ENCODE results near the gene RIPOR1. TPM values are rescaled to one million over a fixed set of nuclear protein-coding genes. Genes with fewer than 3 reads are reported as not detected.

Gene RIPOR1
- polyA plus RNA-seq, 1 of the 3 experiments (the other 2 are of a cell fraction), result 24.7 TPM

DNA sequence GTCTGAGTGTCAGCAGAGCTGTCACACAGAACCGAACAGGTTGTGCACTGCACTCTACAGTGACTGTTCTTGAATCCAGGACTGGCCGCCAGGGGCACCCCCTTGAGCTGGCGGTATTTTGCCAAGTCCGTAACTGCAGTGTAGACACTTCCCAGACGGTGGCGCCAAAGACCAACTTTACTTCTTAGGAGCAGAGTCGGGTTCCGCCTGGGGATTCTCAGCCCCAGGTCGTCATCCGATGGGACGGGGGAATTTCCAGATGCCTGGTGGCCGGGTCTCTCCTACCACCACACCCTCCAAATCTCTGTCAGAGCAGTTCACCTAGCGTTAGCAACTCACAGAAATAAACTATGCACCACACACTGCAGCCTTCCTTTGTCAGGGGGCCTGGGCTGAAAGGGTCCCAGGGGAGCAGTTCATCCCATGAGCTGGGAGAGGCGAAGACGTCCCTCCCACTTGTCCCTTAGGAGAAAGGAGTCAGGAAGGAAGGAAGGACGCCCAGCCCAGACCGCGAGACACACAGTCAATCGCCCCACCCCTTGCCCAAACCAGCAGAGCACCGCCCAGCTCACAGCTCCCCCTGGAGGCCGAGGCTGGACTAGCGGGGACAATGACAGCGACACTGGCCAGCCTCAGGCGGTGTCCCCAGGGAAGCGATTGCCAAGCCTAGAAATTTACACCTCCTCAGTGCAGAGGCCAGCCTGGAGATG, 7.4 kb upstream of the RIPOR1 start (continued):
- TF ChIP-seq MEF2A (IDR thresholded peaks at IDR 0.05; ENCODE audit: borderline replicate concordance, low read depth) (no peak), RFX5 (IDR thresholded peaks at IDR 0.05; ENCODE audit: low read length) (no peak), IRF3 (IDR thresholded peaks at IDR 0.05; ENCODE audit: low read depth, low read length) (no peak), ZBTB33 (IDR thresholded peaks at IDR 0.05; ENCODE audit: borderline replicate concordance, low read depth) (no peak; the same call in 1 of the 2 replicates), NRF1 (IDR thresholded peaks at IDR 0.05; ENCODE audit: low read depth, low read length) (no peak)
- TF ChIP-seq, protein P1, sequence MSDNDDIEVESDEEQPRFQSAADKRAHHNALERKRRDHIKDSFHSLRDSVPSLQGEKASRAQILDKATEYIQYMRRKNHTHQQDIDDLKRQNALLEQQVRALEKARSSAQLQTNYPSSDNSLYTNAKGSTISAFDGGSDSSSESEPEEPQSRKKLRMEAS (IDR thresholded peaks at IDR 0.05; ENCODE audit: low read depth), result peak; percentile 22

- H3K9ac ChIP-seq, result no peak overlapping the region
- no peak overlapping the region for H3K27ac ChIP-seq (ENCODE audit: low read depth in 2 of 2, low read length in 1 of 2)
- no peaks in the 10 kb centered on the region for H3K9me3 ChIP-seq
- ChIA-PET CTCF (interaction anchor here (0.8 to 9.3 kb wide), 8 partner anchors 9 to 291 kb away, joined by 3 to 246 read pairs (median 6); partner anchors contain the start of genes ACD, C16orf86, CTCF and ENKD1), POLR2A (interaction anchor here (1.3 kb wide), 1 partner anchor 13 kb away, joined by 3 read pairs; no protein-coding TSS in a partner anchor)
- H3K4me1 ChIP-seq (ENCODE audit: control insufficient read depth in 1 of 2, insufficient read depth in 2 of 2, low read depth in 1 of 2, low read length in 1 of 2), result peaks cover 10 to 12% of the 10 kb centered on the region in 2 experiments; a peak in 2 of 4 replicates
- no peak overlapping the region for H3K4me3 ChIP-seq (ENCODE audit: low read depth in 2 of 2, low read length in 1 of 2)
- H2AFZ ChIP-seq (ENCODE audit: low read depth), result no peak overlapping the region
- 84% methylated on average over 4 of the region's 11 CpGs for WGBS (ENCODE audit: low lambda C conversion rate)
- H4K20me1 ChIP-seq (ENCODE audit: insufficient read depth), result no peaks in the 10 kb centered on the region
- peaks cover 21% of the 10 kb centered on the region for H3F3A ChIP-seq (replicated peaks; ENCODE audit: insufficient read depth)
- no peak for DNase-seq
- peaks cover 14% of the 10 kb centered on the region for H3K79me2 ChIP-seq (ENCODE audit: insufficient read depth)
- no peak overlapping the region for H3K4me2 ChIP-seq
- H3K9me2 ChIP-seq, result no peaks in the 10 kb centered on the region
- H3K27me3 ChIP-seq (ENCODE audit: insufficient read depth), result no peaks in the 10 kb centered on the region
- H3K36me3 ChIP-seq (replicated peaks in 1 of 2; ENCODE audit: control insufficient read depth in 1 of 2, insufficient read depth in 2 of 2, low read length in 1 of 2), result no peaks in the 10 kb centered on the region
- TF ChIP-seq SMC3 (IDR thresholded peaks at IDR 0.05; ENCODE audit: low read depth, low read length) (no peak), POLR2AphosphoS5 (IDR thresholded peaks at IDR 0.05; ENCODE audit: low read depth, low read length) (no peak), PBX3 (IDR thresholded peaks at IDR 0.05) (no peak), FOXM1 (IDR thresholded peaks at IDR 0.05; ENCODE audit: low read depth) (no peak), NFIC (IDR thresholded peaks at IDR 0.05; ENCODE audit: borderline replicate concordance) (no peak), IRF3 (IDR thresholded peaks at IDR 0.05; ENCODE audit: low read depth, low read length) (no peak), RAD21 (IDR thresholded peaks at IDR 0.05; ENCODE audit: low read length) (no peak), JUND (IDR thresholded peaks at IDR 0.05) (no peak), YY1 (IDR thresholded peaks at IDR 0.05; ENCODE audit: low read depth) (no peak), CHD2 (IDR thresholded peaks at IDR 0.05; ENCODE audit: low read length, partially characterized antibody) (no peak), ELF1 (IDR thresholded peaks at IDR 0.05) (no peak), RCOR1 (IDR thresholded peaks at IDR 0.05; ENCODE audit: low read length) (no peak), RXRA (IDR thresholded peaks at IDR 0.05; ENCODE audit: borderline replicate concordance, low read depth) (no peak)
- TF ChIP-seq, protein P2, sequence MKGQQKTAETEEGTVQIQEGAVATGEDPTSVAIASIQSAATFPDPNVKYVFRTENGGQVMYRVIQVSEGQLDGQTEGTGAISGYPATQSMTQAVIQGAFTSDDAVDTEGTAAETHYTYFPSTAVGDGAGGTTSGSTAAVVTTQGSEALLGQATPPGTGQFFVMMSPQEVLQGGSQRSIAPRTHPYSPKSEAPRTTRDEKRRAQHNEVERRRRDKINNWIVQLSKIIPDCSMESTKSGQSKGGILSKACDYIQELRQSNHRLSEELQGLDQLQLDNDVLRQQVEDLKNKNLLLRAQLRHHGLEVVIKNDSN (IDR thresholded peaks at IDR 0.05; ENCODE audit: borderline replicate concordance, low read depth), result no peak
- TF ChIP-seq, protein P3, sequence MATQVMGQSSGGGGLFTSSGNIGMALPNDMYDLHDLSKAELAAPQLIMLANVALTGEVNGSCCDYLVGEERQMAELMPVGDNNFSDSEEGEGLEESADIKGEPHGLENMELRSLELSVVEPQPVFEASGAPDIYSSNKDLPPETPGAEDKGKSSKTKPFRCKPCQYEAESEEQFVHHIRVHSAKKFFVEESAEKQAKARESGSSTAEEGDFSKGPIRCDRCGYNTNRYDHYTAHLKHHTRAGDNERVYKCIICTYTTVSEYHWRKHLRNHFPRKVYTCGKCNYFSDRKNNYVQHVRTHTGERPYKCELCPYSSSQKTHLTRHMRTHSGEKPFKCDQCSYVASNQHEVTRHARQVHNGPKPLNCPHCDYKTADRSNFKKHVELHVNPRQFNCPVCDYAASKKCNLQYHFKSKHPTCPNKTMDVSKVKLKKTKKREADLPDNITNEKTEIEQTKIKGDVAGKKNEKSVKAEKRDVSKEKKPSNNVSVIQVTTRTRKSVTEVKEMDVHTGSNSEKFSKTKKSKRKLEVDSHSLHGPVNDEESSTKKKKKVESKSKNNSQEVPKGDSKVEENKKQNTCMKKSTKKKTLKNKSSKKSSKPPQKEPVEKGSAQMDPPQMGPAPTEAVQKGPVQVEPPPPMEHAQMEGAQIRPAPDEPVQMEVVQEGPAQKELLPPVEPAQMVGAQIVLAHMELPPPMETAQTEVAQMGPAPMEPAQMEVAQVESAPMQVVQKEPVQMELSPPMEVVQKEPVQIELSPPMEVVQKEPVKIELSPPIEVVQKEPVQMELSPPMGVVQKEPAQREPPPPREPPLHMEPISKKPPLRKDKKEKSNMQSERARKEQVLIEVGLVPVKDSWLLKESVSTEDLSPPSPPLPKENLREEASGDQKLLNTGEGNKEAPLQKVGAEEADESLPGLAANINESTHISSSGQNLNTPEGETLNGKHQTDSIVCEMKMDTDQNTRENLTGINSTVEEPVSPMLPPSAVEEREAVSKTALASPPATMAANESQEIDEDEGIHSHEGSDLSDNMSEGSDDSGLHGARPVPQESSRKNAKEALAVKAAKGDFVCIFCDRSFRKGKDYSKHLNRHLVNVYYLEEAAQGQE (IDR thresholded peaks at IDR 0.05; ENCODE audit: low read depth, low read length), result no peak
These were observed 3.3 kb upstream of the RIPOR1 start for GRCh38 chr16:67525176-67525860.

Measured in SK-N-SH (cell line).